Body of pancreas (tissue), 4 donors: ENCODE results near the gene SPACA6.
A peak's percentile ranks its signal among the peaks of the same experiment; 100 is the strongest.

Source experiments
- POLR2A ChIP-seq, 3 donors: fragments of 450-650 bp; IDR thresholded peaks; one replicate each; pipeline ENCODE4 v1.6.1; 2016; ENCODE audit warnings: antibody characterized with exemption in 3 of 3, mild to moderate bottlenecking in 2 of 3
- TF ChIP-seq, protein P1 (sequence below), 7 experiments: fragments of 450-650 bp in 4 of 7; fragments of 200-600 bp in 3 of 7; sonication (generic) in 3 of 7; IDR thresholded peaks; one replicate each; pipeline ENCODE4 v1.5.1; 2016 to 2019; ENCODE audit warnings: antibody characterized with exemption in 7 of 7

- TF ChIP-seq POLR2A (IDR thresholded peaks at IDR 0.05): peak in 1 of 3 donors; percentile 19
- TF ChIP-seq, protein P1, sequence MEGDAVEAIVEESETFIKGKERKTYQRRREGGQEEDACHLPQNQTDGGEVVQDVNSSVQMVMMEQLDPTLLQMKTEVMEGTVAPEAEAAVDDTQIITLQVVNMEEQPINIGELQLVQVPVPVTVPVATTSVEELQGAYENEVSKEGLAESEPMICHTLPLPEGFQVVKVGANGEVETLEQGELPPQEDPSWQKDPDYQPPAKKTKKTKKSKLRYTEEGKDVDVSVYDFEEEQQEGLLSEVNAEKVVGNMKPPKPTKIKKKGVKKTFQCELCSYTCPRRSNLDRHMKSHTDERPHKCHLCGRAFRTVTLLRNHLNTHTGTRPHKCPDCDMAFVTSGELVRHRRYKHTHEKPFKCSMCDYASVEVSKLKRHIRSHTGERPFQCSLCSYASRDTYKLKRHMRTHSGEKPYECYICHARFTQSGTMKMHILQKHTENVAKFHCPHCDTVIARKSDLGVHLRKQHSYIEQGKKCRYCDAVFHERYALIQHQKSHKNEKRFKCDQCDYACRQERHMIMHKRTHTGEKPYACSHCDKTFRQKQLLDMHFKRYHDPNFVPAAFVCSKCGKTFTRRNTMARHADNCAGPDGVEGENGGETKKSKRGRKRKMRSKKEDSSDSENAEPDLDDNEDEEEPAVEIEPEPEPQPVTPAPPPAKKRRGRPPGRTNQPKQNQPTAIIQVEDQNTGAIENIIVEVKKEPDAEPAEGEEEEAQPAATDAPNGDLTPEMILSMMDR (IDR thresholded peaks at IDR 0.05): no peak
Observed at GRCh38 chr19:51735759-51736449, 42.8 kb downstream of the SPACA6 start.
